NCI-H1694 treated with DMSO at 0.1 percent for 48 hours (cell line): ENCODE data around the gene SULF2.

Experiments used
- DNase-seq: peaks from one replicate; lab custom pipeline; 2025; lab: John Stamatoyannopoulos, UW

Gene SULF2

GRCh38 chr20:47647994-47648393 is 137.3 kb downstream of the SULF2 start:
- DNase-seq: no peak

GRCh38 chr20:47645632-47646031 is 139.6 kb downstream of the SULF2 start:
- no peak for DNase-seq

- no peak for DNase-seq
Measured at GRCh38 chr20:47642624-47643023, 142.7 kb downstream of the SULF2 start.

- DNase-seq: no peak
Measured at GRCh38 chr20:47642118-47642517, 143.2 kb downstream of the SULF2 start.

GRCh38 chr20:47638851-47639250 is 146.4 kb downstream of the SULF2 start:
- no peak for DNase-seq

- DNase-seq: no peak
Measured at GRCh38 chr20:47635256-47635655, 150.0 kb downstream of the SULF2 start.

GRCh38 chr20:47631078-47631477 is 154.2 kb downstream of the SULF2 start:
- DNase-seq: no peak

- no peak for DNase-seq
Measured at GRCh38 chr20:47629907-47630306, 155.4 kb downstream of the SULF2 start.

- no peak for DNase-seq
Measured at GRCh38 chr20:47627540-47627939, 157.7 kb downstream of the SULF2 start.

GRCh38 chr20:47623206-47623605 is 162.1 kb downstream of the SULF2 start:
- DNase-seq: no peak

GRCh38 chr20:47622118-47622665 is 163.1 kb downstream of the SULF2 start:
- DNase-seq: no peak

- DNase-seq: peak; percentile 60
Measured at GRCh38 chr20:47620808-47621805, 164.2 kb downstream of the SULF2 start.

- DNase-seq: no peak
Measured at GRCh38 chr20:47618479-47618878, 166.8 kb downstream of the SULF2 start.

GRCh38 chr20:47614703-47615309 is 170.5 kb downstream of the SULF2 start:
- no peak for DNase-seq

- no peak for DNase-seq
Measured at GRCh38 chr20:47612670-47613069, 172.6 kb downstream of the SULF2 start.

- DNase-seq: no peak
Measured at GRCh38 chr20:47611785-47612184, 173.5 kb downstream of the SULF2 start.

- DNase-seq: no peak
Measured at GRCh38 chr20:47610945-47611250, 174.4 kb downstream of the SULF2 start.

- no peak for DNase-seq
Measured at GRCh38 chr20:47610247-47610944, 174.9 kb downstream of the SULF2 start.

- DNase-seq: no peak
Measured at GRCh38 chr20:47609001-47609400, 176.3 kb downstream of the SULF2 start.
